IPS DF 4.7 (cell line): ENCODE data around the gene NCS1.

ENCODE experiments used
- DNase-seq: peaks from one replicate; pipeline ENCODE4 v3.0.0-alpha.2; 2013; ENCODE audit warnings: low spot score; ENCODE audit errors: extremely low read depth

The NCS1 gene

GRCh38 chr9:130212543-130213297, 40.5 kb downstream of the NCS1 start:
- no peak for DNase-seq

GRCh38 chr9:130213911-130214761, 41.9 kb downstream of the NCS1 start:
- DNase-seq = no peak

DNA sequence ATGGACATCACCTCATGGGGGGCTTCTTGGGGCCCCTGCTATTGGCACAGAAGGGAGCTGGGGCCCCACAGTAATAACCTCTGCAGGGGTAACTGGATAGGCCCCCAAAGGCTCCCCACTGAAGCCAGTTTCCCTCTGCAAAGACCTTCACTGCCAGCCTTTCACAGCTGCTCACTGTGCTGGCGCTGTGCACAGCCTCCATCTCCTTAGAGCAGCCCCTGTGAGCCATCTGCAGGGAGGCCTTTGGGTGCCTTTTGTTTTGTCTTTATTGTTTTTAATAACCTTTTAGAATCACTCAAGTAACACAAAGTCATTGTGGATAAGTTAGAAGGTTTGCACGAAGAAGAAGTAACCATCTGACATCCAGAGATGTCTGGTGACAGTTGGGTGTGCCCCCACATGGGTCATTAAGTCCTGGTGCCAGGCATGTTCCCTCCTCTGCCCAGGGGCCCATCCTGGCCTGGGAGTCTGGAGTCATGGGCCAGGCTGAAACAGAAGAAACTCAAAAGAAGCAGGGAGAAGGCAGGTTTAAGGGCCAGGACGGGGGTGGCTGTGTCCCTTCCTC, 42.7 kb downstream of the NCS1 start:
- DNase-seq = no peak

DNA sequence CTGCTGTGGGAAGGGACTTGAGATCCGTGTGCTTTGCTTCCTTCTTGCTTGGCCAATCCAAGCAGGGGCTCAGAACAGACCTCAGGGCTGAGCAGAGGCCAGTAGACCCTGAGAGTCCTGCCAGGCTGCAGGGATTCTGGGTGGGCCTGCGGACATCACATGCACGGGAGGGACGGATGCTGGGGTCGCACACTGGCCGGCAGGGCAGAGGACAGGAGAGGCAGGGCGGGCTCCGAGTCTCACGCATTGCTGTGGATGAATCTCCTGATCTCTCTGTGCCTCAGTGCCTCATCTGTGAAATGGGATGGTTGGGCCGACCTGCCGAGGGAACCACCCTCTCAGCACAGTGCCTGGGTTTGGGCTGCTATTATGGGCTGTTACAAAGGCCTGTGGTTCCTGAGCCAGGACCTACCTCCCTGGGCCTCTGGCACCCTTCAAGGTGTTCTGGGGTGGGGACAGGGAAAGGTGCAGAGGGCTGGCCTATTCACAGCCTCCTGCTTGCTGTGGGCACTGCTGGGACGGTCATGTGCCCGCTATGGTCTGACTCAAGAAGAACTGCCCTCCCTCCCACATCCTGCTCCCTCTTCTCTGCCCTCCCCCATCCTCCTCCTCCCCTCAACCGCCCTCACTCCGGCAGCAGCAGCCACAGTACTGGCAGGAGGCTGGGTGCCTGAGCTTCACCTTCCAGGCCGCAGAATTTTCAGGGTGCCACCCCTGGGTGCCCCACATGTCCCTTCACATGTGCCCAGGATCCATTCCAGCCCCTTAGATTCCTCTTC, 43.3 kb downstream of the NCS1 start:
- no peak for DNase-seq

- DNase-seq = no peak
These were observed 45.6 kb downstream of the NCS1 start for GRCh38 chr9:130217838-130218237.

DNA sequence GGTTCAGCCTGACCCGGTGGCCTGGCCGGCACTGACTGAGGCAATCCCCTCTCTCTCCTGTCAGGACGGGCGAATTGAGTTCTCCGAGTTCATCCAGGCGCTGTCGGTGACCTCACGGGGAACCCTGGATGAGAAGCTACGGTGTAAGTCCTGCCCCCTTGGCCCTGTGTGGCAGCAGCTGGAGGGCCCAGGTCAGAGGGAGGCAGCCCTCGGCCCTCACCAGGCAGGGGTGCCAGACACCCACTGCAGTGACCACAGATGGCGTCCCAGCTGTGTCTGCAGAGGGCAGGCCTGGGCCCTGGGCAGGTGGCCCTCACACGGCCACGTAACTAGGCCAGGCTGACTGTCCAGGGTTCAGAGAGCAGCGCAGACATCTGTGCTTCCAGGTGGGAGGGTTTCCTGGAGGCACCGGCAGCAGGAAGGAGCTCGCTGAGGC, 47.5 kb downstream of the NCS1 start:
- no peak for DNase-seq

GRCh38 chr9:130220352-130220751, 48.1 kb downstream of the NCS1 start:
- no peak for DNase-seq

GRCh38 chr9:130222833-130223232, 50.6 kb downstream of the NCS1 start:
- DNase-seq = no peak

DNA sequence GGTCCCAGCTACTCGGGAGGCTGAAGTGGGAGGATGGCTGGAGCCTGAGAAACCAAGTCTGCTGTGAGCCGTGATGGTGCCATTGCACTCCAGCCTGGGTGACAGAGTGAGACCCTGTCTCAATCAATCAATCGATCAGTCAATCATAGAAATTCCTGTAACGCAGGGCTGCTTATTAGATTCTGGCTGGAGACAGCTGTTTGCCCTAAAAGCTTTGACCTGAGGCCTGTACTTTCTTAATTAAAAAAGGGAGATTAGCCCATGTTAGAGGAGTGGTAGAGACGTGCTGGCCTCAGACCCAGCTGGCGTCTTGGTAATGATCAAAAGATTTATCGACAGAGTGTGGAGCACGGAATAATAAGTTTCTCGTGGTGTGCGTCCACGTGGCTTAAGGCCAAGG, 52.9 kb downstream of the NCS1 start:
- DNase-seq = no peak

- DNase-seq = no peak
These were observed 53.4 kb downstream of the NCS1 start for GRCh38 chr9:130225586-130225985.

- DNase-seq = no peak
These were observed 53.9 kb downstream of the NCS1 start for GRCh38 chr9:130226112-130226511.

- no peak for DNase-seq
These were observed 55.6 kb downstream of the NCS1 start for GRCh38 chr9:130227833-130228232.

GRCh38 chr9:130229759-130230158, 57.6 kb downstream of the NCS1 start:
- no peak for DNase-seq

- DNase-seq = no peak
These were observed 58.4 kb downstream of the NCS1 start for GRCh38 chr9:130230631-130231030.

DNA sequence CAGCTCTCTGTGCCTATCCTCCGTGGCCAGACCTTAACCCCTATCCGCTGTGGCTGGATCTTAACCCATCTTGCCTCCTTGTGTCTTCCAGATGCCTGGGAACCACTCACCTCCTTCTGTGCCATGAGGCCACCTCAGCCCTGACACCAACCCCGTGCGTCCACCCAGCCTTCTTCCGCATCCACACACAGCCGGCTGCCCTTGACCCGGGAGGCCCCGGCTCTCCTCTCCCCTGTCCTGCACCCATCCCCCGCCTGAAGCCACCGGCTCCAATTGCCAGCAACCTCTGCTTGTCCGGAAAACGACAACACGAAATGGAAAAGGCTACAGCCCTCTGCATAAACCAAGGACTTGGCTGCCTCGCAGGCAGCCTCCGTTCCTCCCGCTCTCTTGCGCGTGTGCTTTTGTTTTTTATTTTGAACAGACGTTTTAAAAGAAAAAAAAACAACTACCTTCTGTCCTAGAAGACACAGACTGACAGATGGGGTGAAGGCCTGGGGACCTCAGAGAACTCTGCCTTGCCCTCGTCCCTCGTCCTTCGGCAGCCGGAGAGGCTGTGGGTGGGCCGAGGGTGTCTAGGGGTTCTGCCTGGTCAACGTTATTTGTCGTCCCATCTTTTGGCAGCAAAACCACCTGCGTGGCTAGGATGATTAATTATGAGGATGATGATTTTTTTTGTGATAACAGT, 60.8 kb downstream of the NCS1 start:
- DNase-seq = no peak

- DNase-seq = no peak
These were observed 61.4 kb downstream of the NCS1 start for GRCh38 chr9:130233587-130233945.

DNA sequence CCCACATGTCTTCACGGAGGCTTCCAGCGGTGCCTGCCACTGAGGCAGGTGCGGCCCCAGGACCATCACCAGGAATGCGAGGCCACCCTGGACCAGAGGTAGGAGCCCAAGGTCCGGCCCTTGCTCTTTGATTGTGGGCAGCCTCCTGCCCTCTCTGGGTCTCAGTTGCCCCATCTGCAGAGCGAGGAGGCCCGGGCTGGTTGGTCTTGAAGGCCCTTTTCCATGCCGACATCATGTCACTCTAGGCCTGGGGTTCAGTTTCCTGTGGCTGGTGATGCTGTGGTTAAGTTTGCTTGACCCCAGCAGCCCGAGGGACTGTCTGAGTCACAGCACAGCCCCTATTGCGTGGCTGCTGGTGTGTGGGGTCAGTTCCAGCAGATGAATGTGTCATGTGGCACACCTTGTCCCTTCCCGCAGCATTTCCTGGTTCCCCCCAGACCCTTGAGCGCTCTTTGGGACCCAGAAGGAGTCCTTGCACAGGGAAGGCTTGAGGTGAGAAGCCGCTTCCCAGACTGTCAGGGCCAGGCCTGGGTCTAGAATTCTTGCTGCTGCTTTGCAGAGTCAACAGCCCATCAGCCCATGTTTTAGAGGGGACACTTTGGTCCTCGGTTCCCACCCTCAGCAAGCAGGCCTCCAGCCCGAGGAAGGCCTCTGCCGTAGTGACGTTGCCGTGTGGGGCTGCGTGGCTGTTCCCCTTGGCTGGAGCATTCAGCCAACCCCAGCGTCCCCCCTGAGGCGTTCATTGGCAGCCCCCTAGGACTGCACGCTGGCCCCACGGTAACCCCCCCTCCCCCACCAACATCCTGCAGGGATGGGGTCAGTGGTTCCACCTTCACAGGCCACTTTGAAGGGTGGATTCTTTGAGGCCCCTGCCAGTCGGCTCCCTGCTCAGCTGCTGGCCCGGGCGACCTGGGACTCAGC, 62.4 kb downstream of the NCS1 start:
- DNase-seq = no peak

DNA sequence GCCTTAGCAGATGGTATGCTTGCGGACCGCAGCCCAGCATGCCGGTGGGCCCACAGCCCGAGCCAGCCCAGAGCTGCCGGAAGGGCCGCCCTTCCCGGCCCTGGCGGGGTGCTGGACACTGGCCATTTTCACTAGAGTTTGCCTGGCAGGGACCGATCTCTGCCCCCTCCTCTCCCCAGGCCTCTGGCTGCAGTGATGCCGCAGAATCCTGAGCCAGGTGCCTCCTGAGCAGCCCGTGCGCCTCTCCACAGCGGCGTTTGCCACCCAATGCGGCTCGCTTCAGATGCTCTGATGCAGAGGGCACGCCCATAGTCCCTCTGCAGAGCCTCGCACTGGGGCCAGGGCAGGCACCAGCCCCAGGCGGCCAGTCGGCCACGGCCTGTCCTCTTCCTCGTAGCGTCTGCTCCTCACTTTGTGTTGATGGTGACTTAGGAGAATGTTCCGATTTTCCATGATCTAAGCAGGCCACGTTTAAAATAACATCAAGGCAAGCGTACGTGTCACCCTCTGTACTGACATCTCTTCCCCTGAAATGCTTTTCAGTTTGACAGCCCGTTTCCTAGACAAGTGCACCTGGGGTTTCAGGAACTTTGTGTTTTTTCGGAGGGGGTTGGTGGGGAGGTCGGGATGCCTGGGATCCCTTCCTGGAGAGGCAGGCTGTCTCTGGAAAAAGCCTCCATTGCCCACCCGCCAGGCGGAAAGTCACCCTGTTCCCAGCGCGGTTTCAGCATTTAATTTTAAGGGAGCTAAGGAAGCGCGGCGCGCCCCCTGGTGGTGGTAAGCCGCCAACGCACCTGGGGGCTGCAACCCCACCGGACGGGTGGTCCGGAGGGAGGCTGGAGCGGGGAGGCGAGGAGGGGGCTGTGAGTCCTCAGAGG, 63.6 kb downstream of the NCS1 start:
- no peak for DNase-seq

DNA sequence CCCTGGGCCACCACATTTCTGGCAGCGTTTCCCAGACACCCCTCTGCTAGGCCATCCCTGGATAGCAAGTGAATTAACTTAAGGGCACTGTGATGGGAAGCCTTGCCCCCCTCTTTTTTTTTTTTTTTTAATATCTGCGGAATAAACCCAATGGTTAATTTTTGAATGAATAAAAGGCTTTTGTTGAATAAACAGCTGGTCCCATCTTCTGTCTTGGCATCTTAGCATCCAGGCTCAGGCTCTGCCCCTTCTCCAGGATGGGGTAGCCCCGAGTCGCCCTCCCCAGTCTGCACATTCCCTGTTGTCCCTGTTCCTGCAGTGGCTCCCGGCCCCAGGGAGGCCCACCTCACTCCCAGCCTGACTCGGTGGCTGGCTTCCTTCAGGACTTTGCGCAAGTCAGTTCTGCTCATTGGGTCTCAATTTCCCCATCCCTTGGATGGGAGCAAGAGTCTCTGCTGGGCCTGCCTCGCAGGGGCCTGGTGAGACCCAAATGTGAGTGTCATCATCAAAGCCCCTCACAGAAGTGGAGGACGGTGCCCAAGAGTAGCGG, 64.3 kb downstream of the NCS1 start:
- no peak for DNase-seq
